Osteoblast (primary cell): ENCODE measurements around the gene FBN2. TPM values are rescaled to one million over a fixed set of nuclear protein-coding genes. Genes with fewer than 3 reads are reported as not detected.

Experiments
- DNase-seq: peaks from one replicate; pipeline ENCODE4 v3.0.0; 2011; ENCODE audit warnings: low spot score, mixed read lengths; ENCODE audit not compliant: insufficient read length; ENCODE audit errors: missing footprints
- H2AFZ ChIP-seq: 2 replicates; pipeline ENCODE4 v1.6.0; 2011; ENCODE audit warnings: mild to moderate bottlenecking, low read length
- H3K27ac ChIP-seq: 2 replicates; pipeline ENCODE4 v1.5.1; 2011; ENCODE audit warnings: mild to moderate bottlenecking, low read depth, low read length, moderate library complexity
- H3K27me3 ChIP-seq: 2 replicates; pipeline ENCODE4 v1.6.0; 2012; ENCODE audit warnings: mild to moderate bottlenecking, control low read depth, inconsistent platforms, low read length, moderate library complexity; ENCODE audit not compliant: insufficient read depth
- H3K36me3 ChIP-seq: 2 replicates; pipeline ENCODE4 v1.5.1; 2011; ENCODE audit warnings: mild to moderate bottlenecking, low read length, control low read depth, moderate library complexity; ENCODE audit not compliant: insufficient read depth
- H3K4me1 ChIP-seq: 2 replicates; pipeline ENCODE4 v1.5.1; 2011; ENCODE audit warnings: mild to moderate bottlenecking, low read length, control low read depth, moderate library complexity; ENCODE audit not compliant: insufficient read depth
- H3K4me2 ChIP-seq: 2 replicates; pipeline ENCODE4 v1.6.0; 2011; ENCODE audit warnings: mild to moderate bottlenecking, low read length; ENCODE audit not compliant: insufficient read depth
- H3K4me3 ChIP-seq: fragments of 200-600 bp; sonication (generic); 3 replicates; pipeline ENCODE4 v1.5.1; 2012; ENCODE audit warnings: mild to moderate bottlenecking, low read length, inconsistent platforms; ENCODE audit not compliant: insufficient read depth
- H3K79me2 ChIP-seq: 2 replicates; pipeline ENCODE4 v1.6.0; 2012; ENCODE audit warnings: mild to moderate bottlenecking, low read length, control low read depth, inconsistent platforms; ENCODE audit not compliant: insufficient read depth
- H3K9me3 ChIP-seq: 2 replicates; pipeline ENCODE4 v1.5.1; 2011; ENCODE audit warnings: low read depth, low read length, control low read depth
- H4K20me1 ChIP-seq: 2 replicates; pipeline ENCODE4 v1.6.0; 2012; ENCODE audit warnings: mild to moderate bottlenecking, low read length, control low read depth; ENCODE audit not compliant: insufficient read depth
- total RNA-seq: library from RNA; depleted of rRNA; stranded (reverse); fragments of >200 nt; gene quantifications from 2 replicates; pipeline ENCODE4 v1.2.3, GENCODE V29; 2012
- TF ChIP-seq, protein P1 (sequence below): IDR thresholded peaks from 2 replicates; pipeline ENCODE4 v1.5.1; 2011; ENCODE audit warnings: mild to moderate bottlenecking, low read depth, low read length, moderate library complexity; ENCODE audit errors: extremely low read depth

The FBN2 gene
- total RNA-seq, 1 donor = 16.6 TPM

DNA sequence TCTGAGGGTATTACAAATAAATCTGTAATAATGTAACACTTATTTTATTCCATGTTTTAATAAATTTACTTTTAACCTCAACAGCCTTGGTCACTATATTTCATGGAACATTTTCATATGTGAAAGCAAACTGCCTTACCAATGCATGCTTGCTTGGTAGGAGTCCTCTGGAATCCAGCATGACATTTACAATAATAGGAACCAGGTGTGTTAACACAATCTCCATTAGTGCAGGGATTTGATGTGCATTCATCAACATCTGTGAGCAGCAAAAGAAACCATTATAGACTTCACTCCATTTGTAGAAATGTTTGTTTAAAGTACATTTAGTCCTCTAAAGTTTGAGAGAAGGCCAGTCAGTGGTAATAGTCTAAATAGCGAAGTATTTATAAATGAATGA lies 159.4 kb downstream of the FBN2 start:
- no peak overlapping the region for H2AFZ ChIP-seq
- no peak overlapping the region for H3K4me2 ChIP-seq
- no peaks in the 10 kb centered on the region for H3K79me2 ChIP-seq
- DNase-seq = no peak
- H4K20me1 ChIP-seq = no peaks in the 10 kb centered on the region
- peaks cover 8% of the 10 kb centered on the region for H3K4me1 ChIP-seq
- no peaks in the 10 kb centered on the region for H3K9me3 ChIP-seq
- H3K27me3 ChIP-seq = no peaks in the 10 kb centered on the region
- TF ChIP-seq, protein P1, sequence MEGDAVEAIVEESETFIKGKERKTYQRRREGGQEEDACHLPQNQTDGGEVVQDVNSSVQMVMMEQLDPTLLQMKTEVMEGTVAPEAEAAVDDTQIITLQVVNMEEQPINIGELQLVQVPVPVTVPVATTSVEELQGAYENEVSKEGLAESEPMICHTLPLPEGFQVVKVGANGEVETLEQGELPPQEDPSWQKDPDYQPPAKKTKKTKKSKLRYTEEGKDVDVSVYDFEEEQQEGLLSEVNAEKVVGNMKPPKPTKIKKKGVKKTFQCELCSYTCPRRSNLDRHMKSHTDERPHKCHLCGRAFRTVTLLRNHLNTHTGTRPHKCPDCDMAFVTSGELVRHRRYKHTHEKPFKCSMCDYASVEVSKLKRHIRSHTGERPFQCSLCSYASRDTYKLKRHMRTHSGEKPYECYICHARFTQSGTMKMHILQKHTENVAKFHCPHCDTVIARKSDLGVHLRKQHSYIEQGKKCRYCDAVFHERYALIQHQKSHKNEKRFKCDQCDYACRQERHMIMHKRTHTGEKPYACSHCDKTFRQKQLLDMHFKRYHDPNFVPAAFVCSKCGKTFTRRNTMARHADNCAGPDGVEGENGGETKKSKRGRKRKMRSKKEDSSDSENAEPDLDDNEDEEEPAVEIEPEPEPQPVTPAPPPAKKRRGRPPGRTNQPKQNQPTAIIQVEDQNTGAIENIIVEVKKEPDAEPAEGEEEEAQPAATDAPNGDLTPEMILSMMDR = no peak
- H3K27ac ChIP-seq = no peak overlapping the region
- no peaks in the 10 kb centered on the region for H3K36me3 ChIP-seq
- H3K4me3 ChIP-seq = no peak overlapping the region

DNA sequence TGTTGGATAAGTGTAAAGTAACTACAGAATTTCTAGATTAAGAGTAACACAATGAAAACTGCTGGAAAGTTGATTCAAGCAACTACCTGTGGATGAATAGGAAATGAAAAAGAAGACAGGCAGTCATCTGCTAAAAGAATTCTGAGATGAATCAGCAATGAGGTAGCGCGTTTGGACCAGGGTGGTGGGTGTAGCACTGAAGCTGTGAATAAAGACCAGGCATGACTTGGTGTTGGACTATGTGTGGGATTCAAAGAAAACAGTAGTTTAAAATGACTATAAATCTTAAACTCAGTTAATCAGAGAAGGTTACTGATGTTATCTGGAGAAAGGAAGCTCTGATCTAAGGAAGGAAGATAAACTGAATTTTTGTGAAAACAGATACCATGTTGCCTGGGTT lies 159.8 kb downstream of the FBN2 start:
- Histone ChIP-seq H3K27ac (no peak overlapping the region), H3K4me2 (no peak overlapping the region), H3K79me2 (no peaks in the 10 kb centered on the region), H2AFZ (no peak overlapping the region), H3K4me1 (peaks cover 8% of the 10 kb centered on the region), H3K27me3 (no peaks in the 10 kb centered on the region), H3K4me3 (no peak overlapping the region), H4K20me1 (no peaks in the 10 kb centered on the region), H3K36me3 (no peaks in the 10 kb centered on the region), H3K9me3 (no peaks in the 10 kb centered on the region)
- TF ChIP-seq, protein P1 = no peak
- DNase-seq = no peak

DNA sequence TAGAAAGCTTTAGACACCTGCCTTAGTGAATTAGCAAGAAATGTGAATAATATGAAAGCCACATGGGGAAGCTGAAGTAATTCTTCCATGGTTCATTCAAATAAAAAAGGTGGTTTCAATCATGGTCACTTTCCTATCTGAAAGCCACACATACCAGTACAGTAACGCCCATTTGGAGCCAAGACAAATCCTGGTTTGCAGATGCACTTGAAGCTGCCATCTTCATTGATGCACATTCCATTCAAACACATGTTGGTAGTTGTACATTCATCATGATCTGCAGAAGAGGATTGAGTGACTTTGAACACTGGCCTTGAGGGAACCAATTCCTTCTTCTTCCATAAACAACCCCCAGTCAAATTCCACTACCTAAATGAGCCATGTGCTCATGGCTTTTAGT lies 161.5 kb downstream of the FBN2 start:
- Histone ChIP-seq H3K9me3 (no peaks in the 10 kb centered on the region), H3K27me3 (no peaks in the 10 kb centered on the region), H4K20me1 (no peaks in the 10 kb centered on the region), H3K79me2 (no peaks in the 10 kb centered on the region), H3K4me2 (no peak overlapping the region), H3K4me1 (peaks cover 8% of the 10 kb centered on the region), H2AFZ (no peak overlapping the region), H3K36me3 (no peaks in the 10 kb centered on the region), H3K27ac (no peak overlapping the region), H3K4me3 (no peak overlapping the region)
- DNase-seq = no peak
- TF ChIP-seq, protein P1 = no peak

DNA sequence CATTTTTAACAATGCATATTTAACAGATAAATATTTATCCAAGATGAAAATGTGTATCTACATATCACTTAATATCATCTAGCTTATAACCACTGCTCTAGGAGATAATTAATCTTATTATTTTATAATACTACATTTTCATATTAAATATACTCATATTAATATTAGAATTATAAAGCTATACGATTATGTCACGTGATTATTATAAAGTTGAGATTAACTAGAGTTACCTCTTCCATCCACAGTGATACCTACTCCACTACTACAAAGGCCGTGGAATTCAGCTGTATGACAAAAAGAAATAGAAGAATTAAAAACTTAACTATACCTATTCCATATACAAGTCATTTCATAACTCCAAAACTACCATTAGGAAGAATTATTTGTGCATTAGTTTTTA lies 171.9 kb downstream of the FBN2 start:
- no peaks in the 10 kb centered on the region for H4K20me1 ChIP-seq
- no peaks in the 10 kb centered on the region for H3K36me3 ChIP-seq
- TF ChIP-seq, protein P1 = no peak
- H3K4me2 ChIP-seq = no peak overlapping the region
- DNase-seq = no peak
- H2AFZ ChIP-seq = no peak overlapping the region
- no peak overlapping the region for H3K27ac ChIP-seq
- no peaks in the 10 kb centered on the region for H3K27me3 ChIP-seq
- no peaks in the 10 kb centered on the region for H3K4me1 ChIP-seq
- no peaks in the 10 kb centered on the region for H3K9me3 ChIP-seq
- H3K79me2 ChIP-seq = no peaks in the 10 kb centered on the region
- no peak overlapping the region for H3K4me3 ChIP-seq
